Liver (tissue), 9 donors: ENCODE data around the gene CCDC116. TPM values are rescaled to one million over a fixed set of nuclear protein-coding genes. Genes with fewer than 3 reads are reported as not detected.

Source experiments
- DNase-seq: peaks from one replicate; pipeline ENCODE4 v3.0.0-alpha.2; 2017; ENCODE audit warnings: low spot score
- H3K27ac ChIP-seq, 2 donors: one replicate each; pipeline ENCODE4 v1.7.0; 2013; ENCODE audit warnings: inconsistent platforms in 2 of 2, low read length in 2 of 2, control low read depth in 1 of 2, low read depth in 1 of 2, mild to moderate bottlenecking in 1 of 2
- H3K27me3 ChIP-seq, 4 donors: one replicate each; pipeline versions ENCODE4 v1.6.1 to v1.7.0; 2013; ENCODE audit warnings: low read length in 3 of 4, inconsistent platforms in 1 of 4, mild to moderate bottlenecking in 1 of 4, moderate library complexity in 1 of 4; ENCODE audit not compliant: control insufficient read depth in 4 of 4, insufficient read depth in 4 of 4
- H3K36me3 ChIP-seq, 4 donors: one replicate each; pipeline versions ENCODE4 v1.6.1 to v1.7.0; 2013; ENCODE audit warnings: low read length in 3 of 4, mild to moderate bottlenecking in 3 of 4, low read depth in 1 of 4, moderate library complexity in 1 of 4; ENCODE audit not compliant: control insufficient read depth in 4 of 4, insufficient read depth in 3 of 4
- H3K4me1 ChIP-seq, 4 donors: one replicate each; pipeline versions ENCODE4 v1.6.1 to v1.7.0; 2013; ENCODE audit warnings: low read length in 3 of 4, mild to moderate bottlenecking in 3 of 4, moderate library complexity in 1 of 4; ENCODE audit not compliant: control insufficient read depth in 4 of 4, insufficient read depth in 4 of 4
- H3K4me3 ChIP-seq, 3 donors: one replicate each; pipeline versions ENCODE4 v1.6.1 to v1.7.0; 2013; ENCODE audit warnings: low read length in 3 of 3, control low read depth in 1 of 3, low read depth in 1 of 3, mild to moderate bottlenecking in 1 of 3
- H3K9ac ChIP-seq, 2 donors: one replicate each; pipeline ENCODE4 v1.7.0; 2013; ENCODE audit warnings: low read length in 2 of 2, mild to moderate bottlenecking in 2 of 2, moderate library complexity in 2 of 2, control low read depth in 1 of 2, low read depth in 1 of 2
- H3K9me3 ChIP-seq, 4 donors: one replicate each; pipeline versions ENCODE4 v1.6.1 to v1.7.0; 2013; ENCODE audit warnings: low read length in 3 of 4; ENCODE audit not compliant: control insufficient read depth in 4 of 4
- EGR1 ChIP-seq, 2 donors: IDR thresholded peaks; 2 replicates each; pipeline ENCODE4 v1.6.1; 2016 to 2018; ENCODE audit warnings: antibody characterized with exemption in 2 of 2, low read depth in 2 of 2
- FOXA2 ChIP-seq: IDR thresholded peaks from 2 replicates; pipeline ENCODE4 v1.6.1; 2016; ENCODE audit warnings: antibody characterized with exemption
- GABPA ChIP-seq, 2 donors: IDR thresholded peaks in 1 of 2; conservative IDR thresholded peaks in 1 of 2; 2 replicates each; pipeline ENCODE4 v1.6.1; 2016; ENCODE audit warnings: antibody characterized with exemption in 2 of 2, mild to moderate bottlenecking in 1 of 2, moderate library complexity in 1 of 2
- HNF4A ChIP-seq, 2 donors: conservative IDR thresholded peaks; 2 replicates each; pipeline ENCODE4 v1.6.1; 2016; ENCODE audit warnings: antibody characterized with exemption in 2 of 2, mild to moderate bottlenecking in 2 of 2
- HNF4G ChIP-seq: IDR thresholded peaks from 2 replicates; pipeline ENCODE4 v1.6.1; 2016; ENCODE audit warnings: antibody characterized with exemption
- JUND ChIP-seq, 2 donors: IDR thresholded peaks; 2 replicates each; pipeline ENCODE4 v1.6.1; 2016; ENCODE audit warnings: antibody characterized with exemption in 2 of 2
- NR2F2 ChIP-seq: IDR thresholded peaks from 2 replicates; pipeline ENCODE4 v1.6.1; 2016; ENCODE audit warnings: antibody characterized with exemption
- RAD21 ChIP-seq, 2 donors: IDR thresholded peaks; 2 replicates each; pipeline ENCODE4 v1.6.1; 2016; ENCODE audit warnings: antibody characterized with exemption in 2 of 2, mild to moderate bottlenecking in 2 of 2
- RXRA ChIP-seq, 2 donors: IDR thresholded peaks; 2 replicates each; pipeline ENCODE4 v1.6.1; 2017 to 2018; ENCODE audit warnings: antibody characterized with exemption in 2 of 2, mild to moderate bottlenecking in 1 of 2
- SP1 ChIP-seq: IDR thresholded peaks from 2 replicates; pipeline ENCODE4 v1.6.1; 2018; ENCODE audit warnings: antibody characterized with exemption, mild to moderate bottlenecking
- TAF1 ChIP-seq: conservative IDR thresholded peaks from 2 replicates; pipeline ENCODE4 v1.6.1; 2016; ENCODE audit warnings: antibody characterized with exemption, mild to moderate bottlenecking
- YY1 ChIP-seq: IDR thresholded peaks from 2 replicates; pipeline ENCODE4 v1.6.1; 2016; ENCODE audit warnings: antibody characterized with exemption, mild to moderate bottlenecking
- WGBS: extraction: QIAGEN DNeasy Blood & Tissue Kit; methylation state at CpG from one replicate; pipeline ENCODE4 v1.1.7; 2013; 5-methylcytosine and 5-hydroxymethylcytosine counted together
- polyA plus RNA-seq, 2 donors: library from polyadenylated mRNA; stranded (reverse) in 1 of 2; unstranded in 1 of 2; fragments of 200-250 nt in 1 of 2; fragments of >200 nt in 1 of 2; fragmentation: Nextera tagmentation in 1 of 2; extraction: Ambion mirVana in 1 of 2; gene quantifications; one replicate each; pipeline versions ENCODE4 v1.2.1 to v1.2.3, GENCODE V29; 2013 to 2015
- total RNA-seq, 2 donors: library from RNA; depleted of rRNA; stranded (reverse); fragments of >200 nt; gene quantifications; one replicate each; pipeline ENCODE4 v1.2.3, GENCODE V29; 2014
- TF ChIP-seq, protein P1 (sequence below): fragments of 150-350 bp; IDR thresholded peaks from 2 replicates; pipeline ENCODE4 v1.5.1; 2017; ENCODE audit warnings: improper control_type of control experiment, low read depth, low read length; ENCODE audit not compliant: missing input control
- TF ChIP-seq, protein P2 (sequence below): IDR thresholded peaks from 2 replicates; pipeline ENCODE4 v1.6.1; 2016; ENCODE audit warnings: antibody characterized with exemption
- TF ChIP-seq, protein P3 (sequence below): IDR thresholded peaks from 2 replicates; pipeline ENCODE4 v1.6.1; 2016; ENCODE audit warnings: antibody characterized with exemption, mild to moderate bottlenecking
- donor health status: healthy.
- donor health status: healthy.
- donor health status: healthy.
- donor health status: healthy.
- donor health status: healthy.

Gene CCDC116
- total and polyA plus RNA-seq, 4 donors, result 0.05 to 0.08 (median 0.05) TPM; not detected in 1

DNA sequence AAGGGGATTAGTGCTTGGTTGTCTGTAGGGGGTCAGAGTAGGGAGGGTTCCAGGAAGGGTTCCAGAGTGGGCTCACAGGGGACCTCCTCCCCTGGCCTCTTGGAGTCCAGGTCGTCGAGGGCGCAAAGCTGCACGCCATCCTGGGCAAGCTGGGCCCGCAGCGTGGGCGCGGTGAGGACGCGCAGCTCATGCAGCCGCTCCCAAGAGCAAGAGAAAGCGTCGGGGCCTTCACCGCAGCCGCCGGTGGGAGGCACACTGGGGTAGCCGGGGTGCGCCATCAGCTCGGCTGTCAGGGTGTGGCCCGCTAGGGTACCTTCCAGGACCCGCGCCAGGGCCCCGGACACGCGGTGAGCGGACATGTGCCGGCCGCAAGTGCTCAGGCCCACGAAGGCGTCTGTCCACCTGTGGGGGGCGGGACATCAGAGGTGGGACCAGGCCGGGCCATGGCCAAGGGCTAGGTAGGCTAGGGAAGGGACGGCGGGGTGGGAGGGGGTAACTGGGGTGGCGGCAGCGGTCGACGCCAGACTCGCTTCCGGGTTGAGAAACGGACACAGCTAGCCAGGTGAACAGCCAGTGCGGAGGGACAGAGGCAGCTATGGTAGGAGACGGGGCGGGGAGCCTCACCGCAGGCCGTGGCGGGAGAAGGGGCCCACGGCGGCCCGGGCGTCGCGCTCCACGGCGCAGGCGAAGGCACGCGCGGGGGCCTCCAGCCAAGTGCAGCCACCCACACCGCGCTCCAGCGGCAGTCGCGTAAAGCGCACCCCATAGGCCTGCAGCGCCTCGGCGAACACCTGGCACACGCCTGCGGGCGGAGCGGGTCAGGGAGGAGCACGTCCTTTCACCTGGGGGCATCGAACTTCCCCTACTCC is 3.9 kb upstream of the CCDC116 start (continued):
- no peak for TF ChIP-seq JUND (IDR thresholded peaks at IDR 0.05)

DNA sequence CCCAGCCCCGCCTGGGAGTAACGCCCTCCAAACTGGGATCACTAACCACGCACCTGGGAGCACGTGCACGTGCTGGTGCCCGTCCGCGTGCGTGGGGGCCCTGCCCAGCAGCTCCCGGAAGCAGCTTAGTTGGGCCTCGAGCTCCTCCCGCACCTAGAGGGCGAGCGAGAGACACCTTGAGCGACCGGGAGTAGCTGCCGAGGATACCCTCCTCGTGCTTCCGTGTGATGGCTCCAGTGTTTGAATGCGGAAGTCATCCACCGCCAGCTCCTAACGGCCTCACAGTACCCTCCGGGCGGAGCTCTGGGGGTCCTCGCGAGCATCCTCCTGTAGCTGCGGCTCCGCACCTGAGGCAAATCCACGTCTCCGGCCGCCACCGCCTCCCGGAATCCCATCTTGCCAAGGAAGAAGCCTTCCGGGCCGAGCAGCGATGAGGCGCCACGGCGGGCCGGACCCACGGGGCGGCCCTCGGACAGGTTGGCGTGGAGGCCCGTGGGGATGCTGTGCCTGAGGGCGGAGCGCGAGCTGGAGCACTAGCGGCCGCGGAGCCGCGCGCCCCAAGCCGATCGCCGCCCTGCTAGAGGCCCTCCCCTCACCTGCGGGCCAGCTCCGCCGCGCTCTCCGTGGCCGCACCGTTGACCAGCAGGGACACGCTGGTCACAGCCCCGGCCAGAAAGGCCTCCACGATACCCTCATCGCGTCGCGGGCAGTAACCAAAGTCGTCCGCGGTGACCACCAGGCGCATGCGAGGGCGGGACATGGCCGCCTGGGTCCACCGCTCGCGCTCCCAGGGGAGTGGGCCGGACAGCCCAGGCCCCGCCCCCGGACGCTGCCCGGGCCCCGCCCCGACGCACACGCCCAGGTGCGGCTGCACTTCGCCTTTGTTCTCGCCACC is 3.1 kb upstream of the CCDC116 start, which contains the start of gene YDJC:
Gene YDJC (minus strand): TSS at position 768 of the 895 bp plus-strand sequence. CDS start 8 bp downstream, at position 760.
- peaks cover 0 to 4% (median 0%) of the 10 kb centered on the region in 4 donors for H3K36me3 ChIP-seq
- H3K9ac ChIP-seq, result peak within 1 kb of the TSS; percentile 11 to 48
- peak in 1 of 2 donors; percentile 48 for TF ChIP-seq GABPA (IDR thresholded peaks at IDR 0.05 in 1 of 2, conservative IDR thresholded peaks at IDR 0.05 in 1 of 2)
- TF ChIP-seq, protein P1, sequence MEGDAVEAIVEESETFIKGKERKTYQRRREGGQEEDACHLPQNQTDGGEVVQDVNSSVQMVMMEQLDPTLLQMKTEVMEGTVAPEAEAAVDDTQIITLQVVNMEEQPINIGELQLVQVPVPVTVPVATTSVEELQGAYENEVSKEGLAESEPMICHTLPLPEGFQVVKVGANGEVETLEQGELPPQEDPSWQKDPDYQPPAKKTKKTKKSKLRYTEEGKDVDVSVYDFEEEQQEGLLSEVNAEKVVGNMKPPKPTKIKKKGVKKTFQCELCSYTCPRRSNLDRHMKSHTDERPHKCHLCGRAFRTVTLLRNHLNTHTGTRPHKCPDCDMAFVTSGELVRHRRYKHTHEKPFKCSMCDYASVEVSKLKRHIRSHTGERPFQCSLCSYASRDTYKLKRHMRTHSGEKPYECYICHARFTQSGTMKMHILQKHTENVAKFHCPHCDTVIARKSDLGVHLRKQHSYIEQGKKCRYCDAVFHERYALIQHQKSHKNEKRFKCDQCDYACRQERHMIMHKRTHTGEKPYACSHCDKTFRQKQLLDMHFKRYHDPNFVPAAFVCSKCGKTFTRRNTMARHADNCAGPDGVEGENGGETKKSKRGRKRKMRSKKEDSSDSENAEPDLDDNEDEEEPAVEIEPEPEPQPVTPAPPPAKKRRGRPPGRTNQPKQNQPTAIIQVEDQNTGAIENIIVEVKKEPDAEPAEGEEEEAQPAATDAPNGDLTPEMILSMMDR, result peak; percentile 38
- peak; percentile 13 to 67 for TF ChIP-seq RXRA (IDR thresholded peaks at IDR 0.05)
- TF ChIP-seq RAD21 (IDR thresholded peaks at IDR 0.05), result peak in 1 of 2 donors; percentile 9
- TF ChIP-seq YY1, result peak; percentile 37
- no peak for TF ChIP-seq NR2F2
- peak; percentile 93 for DNase-seq
- under 1% methylated on average over 93 of the region's 93 CpGs for WGBS
- H3K27ac ChIP-seq, result peak within 1 kb of the TSS; percentile 78 to 80
- H3K9me3 ChIP-seq, result no peaks in the 10 kb centered on the region
- no peaks in the 10 kb centered on the region for H3K27me3 ChIP-seq
- peaks cover 3 to 20% (median 9%) of the 10 kb centered on the region in 4 donors for H3K4me1 ChIP-seq
- peak within 1 kb of the TSS; percentile 85 to 99 (median 95) for H3K4me3 ChIP-seq

DNA sequence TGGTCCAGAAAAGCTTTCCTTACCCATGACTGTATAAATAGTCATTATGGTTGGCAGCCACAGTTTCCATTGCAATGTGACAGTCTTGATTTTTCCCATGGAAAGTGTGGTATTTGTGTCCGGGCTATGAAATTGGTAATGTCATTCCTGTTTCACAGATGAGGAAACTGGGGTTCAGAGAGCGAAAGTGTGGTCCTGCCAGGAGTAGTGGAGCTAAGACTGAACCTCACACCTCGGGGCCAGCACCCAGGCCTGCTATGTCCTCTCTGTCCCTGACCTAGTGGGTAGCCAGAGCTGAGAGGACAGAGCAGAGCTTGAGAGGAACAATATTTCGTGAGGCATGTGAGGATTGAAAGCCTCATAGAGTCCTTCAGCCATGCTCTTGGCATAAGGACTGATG is 1.5 kb upstream of the CCDC116 start:
- Histone ChIP-seq H3K4me3 (no peak overlapping the region), H3K9me3 (no peaks in the 10 kb centered on the region), H3K27me3 (no peaks in the 10 kb centered on the region), H3K9ac (no peak overlapping the region), H3K4me1 (peaks cover 0 to 12% (median 8%) of the 10 kb centered on the region in 4 donors), H3K36me3 (peaks cover 0 to 4% (median 0%) of the 10 kb centered on the region in 4 donors), H3K27ac (no peak overlapping the region)
- no peak for DNase-seq
- TF ChIP-seq TAF1 (no peak), SP1 (no peak)
- TF ChIP-seq, protein P2, sequence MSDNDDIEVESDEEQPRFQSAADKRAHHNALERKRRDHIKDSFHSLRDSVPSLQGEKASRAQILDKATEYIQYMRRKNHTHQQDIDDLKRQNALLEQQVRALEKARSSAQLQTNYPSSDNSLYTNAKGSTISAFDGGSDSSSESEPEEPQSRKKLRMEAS, result no peak
- WGBS, result 92% methylated on average over 4 of the region's 4 CpGs

DNA sequence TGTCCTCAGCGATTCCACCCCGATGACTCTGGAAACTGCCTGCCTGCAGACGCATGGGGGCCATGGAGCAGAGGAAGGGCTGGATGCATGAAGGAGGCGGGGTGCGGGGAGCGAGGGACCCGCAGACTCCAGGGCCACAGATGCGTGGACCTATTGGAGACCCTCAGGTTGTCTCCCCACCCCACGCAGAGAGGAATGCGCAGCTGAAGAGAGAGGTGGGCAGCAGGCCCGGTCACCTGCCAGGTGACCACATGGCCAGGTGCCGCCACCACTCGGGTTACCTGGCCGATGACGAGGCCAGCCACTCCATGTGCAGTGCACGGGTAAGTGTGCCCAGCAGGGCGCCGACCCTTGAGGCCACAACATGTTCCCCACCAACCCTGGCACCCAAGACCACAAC is 371 bp downstream of the CCDC116 start:
- no peak overlapping the region for H3K9ac ChIP-seq
- H3K4me1 ChIP-seq, result peaks cover 0 to 12% (median 8%) of the 10 kb centered on the region in 4 donors
- no peaks in the 10 kb centered on the region for H3K27me3 ChIP-seq
- 98% methylated on average over 18 of the region's 18 CpGs for WGBS
- no peak for DNase-seq
- H3K27ac ChIP-seq, result no peak overlapping the region
- peaks cover 0 to 4% (median 0%) of the 10 kb centered on the region in 4 donors for H3K36me3 ChIP-seq
- no peaks in the 10 kb centered on the region for H3K9me3 ChIP-seq
- no peak overlapping the region for H3K4me3 ChIP-seq
- TF ChIP-seq NR2F2 (no peak), RXRA (IDR thresholded peaks at IDR 0.05) (no peak), RAD21 (IDR thresholded peaks at IDR 0.05) (no peak), YY1 (no peak), HNF4G (no peak), EGR1 (IDR thresholded peaks at IDR 0.05; ENCODE audit: low read depth in 2 of 2) (no peak), HNF4A (conservative IDR thresholded peaks at IDR 0.05) (no peak), TAF1 (no peak), FOXA2 (no peak)
- TF ChIP-seq, protein P3, sequence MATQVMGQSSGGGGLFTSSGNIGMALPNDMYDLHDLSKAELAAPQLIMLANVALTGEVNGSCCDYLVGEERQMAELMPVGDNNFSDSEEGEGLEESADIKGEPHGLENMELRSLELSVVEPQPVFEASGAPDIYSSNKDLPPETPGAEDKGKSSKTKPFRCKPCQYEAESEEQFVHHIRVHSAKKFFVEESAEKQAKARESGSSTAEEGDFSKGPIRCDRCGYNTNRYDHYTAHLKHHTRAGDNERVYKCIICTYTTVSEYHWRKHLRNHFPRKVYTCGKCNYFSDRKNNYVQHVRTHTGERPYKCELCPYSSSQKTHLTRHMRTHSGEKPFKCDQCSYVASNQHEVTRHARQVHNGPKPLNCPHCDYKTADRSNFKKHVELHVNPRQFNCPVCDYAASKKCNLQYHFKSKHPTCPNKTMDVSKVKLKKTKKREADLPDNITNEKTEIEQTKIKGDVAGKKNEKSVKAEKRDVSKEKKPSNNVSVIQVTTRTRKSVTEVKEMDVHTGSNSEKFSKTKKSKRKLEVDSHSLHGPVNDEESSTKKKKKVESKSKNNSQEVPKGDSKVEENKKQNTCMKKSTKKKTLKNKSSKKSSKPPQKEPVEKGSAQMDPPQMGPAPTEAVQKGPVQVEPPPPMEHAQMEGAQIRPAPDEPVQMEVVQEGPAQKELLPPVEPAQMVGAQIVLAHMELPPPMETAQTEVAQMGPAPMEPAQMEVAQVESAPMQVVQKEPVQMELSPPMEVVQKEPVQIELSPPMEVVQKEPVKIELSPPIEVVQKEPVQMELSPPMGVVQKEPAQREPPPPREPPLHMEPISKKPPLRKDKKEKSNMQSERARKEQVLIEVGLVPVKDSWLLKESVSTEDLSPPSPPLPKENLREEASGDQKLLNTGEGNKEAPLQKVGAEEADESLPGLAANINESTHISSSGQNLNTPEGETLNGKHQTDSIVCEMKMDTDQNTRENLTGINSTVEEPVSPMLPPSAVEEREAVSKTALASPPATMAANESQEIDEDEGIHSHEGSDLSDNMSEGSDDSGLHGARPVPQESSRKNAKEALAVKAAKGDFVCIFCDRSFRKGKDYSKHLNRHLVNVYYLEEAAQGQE, result no peak
